Suprapubic skin (tissue), 4 donors: Measurements from ENCODE around the gene PDE3B. TPM values are rescaled to one million over a fixed set of nuclear protein-coding genes. Genes with fewer than 3 reads are reported as not detected.

Source experiments
- DNase-seq, 2 donors: peaks; one replicate each; pipeline ENCODE4 v3.0.0-alpha.2; 2019; ENCODE audit warnings: low spot score in 2 of 2
- H3K27ac ChIP-seq: fragments of 200-600 bp; sonication (generic); one replicate; pipeline ENCODE4 v1.5.1; 2019
- H3K27me3 ChIP-seq: fragments of 200-600 bp; sonication (generic); one replicate; pipeline ENCODE4 v1.5.1; 2019
- H3K36me3 ChIP-seq: fragments of 200-600 bp; sonication (generic); one replicate; pipeline ENCODE4 v1.5.1; 2019
- H3K4me1 ChIP-seq: fragments of 200-600 bp; sonication (generic); one replicate; pipeline ENCODE4 v1.5.1; 2019
- H3K4me3 ChIP-seq: fragments of 200-600 bp; sonication (generic); one replicate; pipeline ENCODE4 v1.5.1; 2019; ENCODE audit warnings: mild to moderate bottlenecking
- H3K9me3 ChIP-seq: fragments of 200-600 bp; sonication (generic); one replicate; pipeline ENCODE4 v1.5.1; 2019
- EP300 ChIP-seq: sonication (generic); formaldehyde crosslinking; IDR thresholded peaks from one replicate; pipeline ENCODE4 v1.6.1; 2017; ENCODE audit warnings: antibody characterized with exemption
- POLR2A ChIP-seq, 2 donors: fragments of 450-650 bp; IDR thresholded peaks; one replicate each; pipeline ENCODE4 v1.6.1; 2017; ENCODE audit warnings: antibody characterized with exemption in 2 of 2, mild to moderate bottlenecking in 2 of 2, moderate library complexity in 2 of 2
- POLR2AphosphoS5 ChIP-seq, 3 donors: sonication (generic); formaldehyde crosslinking; IDR thresholded peaks; one replicate each; pipeline ENCODE4 v1.6.1; 2017; ENCODE audit warnings: antibody characterized with exemption in 3 of 3
- WGBS: methylation state at CpG from one replicate; pipeline ENCODE4 v1.1.5; 2018; 5-methylcytosine and 5-hydroxymethylcytosine counted together
- total RNA-seq, 4 donors: library from RNA; depleted of rRNA; stranded (reverse); fragments of >200 nt; gene quantifications; one replicate each; pipeline ENCODE4 v1.1.0, GENCODE V29; 2016
- TF ChIP-seq, protein P1 (sequence below), 2 donors: fragments of 200-600 bp in 1 of 2; fragments of 450-650 bp in 1 of 2; sonication (generic) in 1 of 2; IDR thresholded peaks; one replicate each; pipeline ENCODE4 v1.5.1; 2016 to 2019; ENCODE audit warnings: antibody characterized with exemption in 2 of 2, mild to moderate bottlenecking in 1 of 2, moderate library complexity in 1 of 2

Gene PDE3B
- total RNA-seq, 4 donors from 2014 or later, result 1.9 to 6.8 (median 2.7) TPM

DNA sequence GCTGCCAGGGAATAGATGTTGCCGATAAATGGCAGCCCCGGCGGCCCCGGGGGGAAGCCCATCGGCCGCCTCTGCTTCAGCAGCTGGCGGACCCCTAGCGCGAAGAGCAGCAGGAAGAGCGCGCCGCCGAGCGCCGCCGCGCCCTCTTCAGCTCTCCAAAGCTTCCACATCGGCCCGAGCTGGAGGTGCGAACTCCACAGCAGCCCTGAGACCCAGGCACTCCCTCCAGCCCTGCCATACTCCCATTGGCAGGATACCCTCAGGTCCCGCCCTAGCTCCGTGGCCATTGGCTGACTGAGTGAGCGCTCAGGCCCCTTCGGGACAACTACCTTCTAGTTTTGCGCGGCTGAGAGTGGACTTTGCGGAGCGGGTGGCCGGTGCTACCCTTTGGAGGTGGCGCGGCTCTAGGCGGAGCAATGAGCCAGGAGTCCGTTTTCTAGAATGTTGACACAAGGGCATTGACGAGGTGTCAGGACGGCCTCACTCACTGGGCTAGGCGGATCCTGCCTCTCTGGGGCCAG, 248.5 kb downstream of the PDE3B start, which contains the start of gene CYP2R1:
Gene CYP2R1 (minus strand): TSS at position 196 of the 521 bp plus-strand sequence. CDS start 26 bp downstream, at position 170.
- H3K9me3 ChIP-seq, result no peaks in the 10 kb centered on the region
- WGBS, result 0% methylated on average over 7 of the region's 36 CpGs
- H3K4me3 ChIP-seq, result peak within 1 kb of the TSS; percentile 86
- H3K36me3 ChIP-seq, result no peaks in the 10 kb centered on the region
- H3K27me3 ChIP-seq, result no peaks in the 10 kb centered on the region
- peak; percentile 97 for DNase-seq
- TF ChIP-seq POLR2A (IDR thresholded peaks at IDR 0.05) (peak in 1 of 2 donors; percentile 61), POLR2AphosphoS5 (IDR thresholded peaks at IDR 0.05) (peak in 1 of 3 donors; percentile 6)
- TF ChIP-seq, protein P1, sequence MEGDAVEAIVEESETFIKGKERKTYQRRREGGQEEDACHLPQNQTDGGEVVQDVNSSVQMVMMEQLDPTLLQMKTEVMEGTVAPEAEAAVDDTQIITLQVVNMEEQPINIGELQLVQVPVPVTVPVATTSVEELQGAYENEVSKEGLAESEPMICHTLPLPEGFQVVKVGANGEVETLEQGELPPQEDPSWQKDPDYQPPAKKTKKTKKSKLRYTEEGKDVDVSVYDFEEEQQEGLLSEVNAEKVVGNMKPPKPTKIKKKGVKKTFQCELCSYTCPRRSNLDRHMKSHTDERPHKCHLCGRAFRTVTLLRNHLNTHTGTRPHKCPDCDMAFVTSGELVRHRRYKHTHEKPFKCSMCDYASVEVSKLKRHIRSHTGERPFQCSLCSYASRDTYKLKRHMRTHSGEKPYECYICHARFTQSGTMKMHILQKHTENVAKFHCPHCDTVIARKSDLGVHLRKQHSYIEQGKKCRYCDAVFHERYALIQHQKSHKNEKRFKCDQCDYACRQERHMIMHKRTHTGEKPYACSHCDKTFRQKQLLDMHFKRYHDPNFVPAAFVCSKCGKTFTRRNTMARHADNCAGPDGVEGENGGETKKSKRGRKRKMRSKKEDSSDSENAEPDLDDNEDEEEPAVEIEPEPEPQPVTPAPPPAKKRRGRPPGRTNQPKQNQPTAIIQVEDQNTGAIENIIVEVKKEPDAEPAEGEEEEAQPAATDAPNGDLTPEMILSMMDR (IDR thresholded peaks at IDR 0.05), result no peak
- peaks cover 38% of the 10 kb centered on the region for H3K4me1 ChIP-seq
- H3K27ac ChIP-seq, result peak within 1 kb of the TSS; percentile 95

DNA sequence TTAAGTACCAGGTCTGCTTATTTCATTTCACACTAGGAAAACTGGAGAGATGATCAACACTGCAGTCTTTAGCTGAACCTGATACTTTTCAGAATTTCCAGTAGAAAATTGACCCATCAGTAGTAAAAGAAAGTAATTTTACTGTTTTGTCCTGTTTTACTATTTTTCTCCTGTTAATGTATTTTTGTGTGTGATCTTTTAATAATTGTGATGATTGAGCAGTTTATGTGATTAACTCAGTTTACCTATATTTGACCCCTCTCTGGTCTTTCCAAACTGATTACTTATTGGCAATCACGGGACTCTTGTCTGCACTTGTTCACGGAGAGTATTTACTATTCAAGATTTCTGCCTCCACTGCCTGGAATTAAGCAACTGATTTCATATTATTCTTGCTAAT, 249.0 kb downstream of the PDE3B start:
- peak overlapping the region; percentile 95 for H3K27ac ChIP-seq
- TF ChIP-seq POLR2A (IDR thresholded peaks at IDR 0.05), result no peak
- TF ChIP-seq EP300, result no peak
- TF ChIP-seq, protein P1 (IDR thresholded peaks at IDR 0.05), result no peak
- TF ChIP-seq POLR2AphosphoS5 (IDR thresholded peaks at IDR 0.05), result no peak
- no peaks in the 10 kb centered on the region for H3K27me3 ChIP-seq
- no peaks in the 10 kb centered on the region for H3K9me3 ChIP-seq
- no peak for DNase-seq
- H3K36me3 ChIP-seq, result no peaks in the 10 kb centered on the region
- WGBS, result 66% methylated on average over 2 of the region's 2 CpGs
- peak overlapping the region; percentile 86 for H3K4me3 ChIP-seq
- peaks cover 38% of the 10 kb centered on the region for H3K4me1 ChIP-seq

DNA sequence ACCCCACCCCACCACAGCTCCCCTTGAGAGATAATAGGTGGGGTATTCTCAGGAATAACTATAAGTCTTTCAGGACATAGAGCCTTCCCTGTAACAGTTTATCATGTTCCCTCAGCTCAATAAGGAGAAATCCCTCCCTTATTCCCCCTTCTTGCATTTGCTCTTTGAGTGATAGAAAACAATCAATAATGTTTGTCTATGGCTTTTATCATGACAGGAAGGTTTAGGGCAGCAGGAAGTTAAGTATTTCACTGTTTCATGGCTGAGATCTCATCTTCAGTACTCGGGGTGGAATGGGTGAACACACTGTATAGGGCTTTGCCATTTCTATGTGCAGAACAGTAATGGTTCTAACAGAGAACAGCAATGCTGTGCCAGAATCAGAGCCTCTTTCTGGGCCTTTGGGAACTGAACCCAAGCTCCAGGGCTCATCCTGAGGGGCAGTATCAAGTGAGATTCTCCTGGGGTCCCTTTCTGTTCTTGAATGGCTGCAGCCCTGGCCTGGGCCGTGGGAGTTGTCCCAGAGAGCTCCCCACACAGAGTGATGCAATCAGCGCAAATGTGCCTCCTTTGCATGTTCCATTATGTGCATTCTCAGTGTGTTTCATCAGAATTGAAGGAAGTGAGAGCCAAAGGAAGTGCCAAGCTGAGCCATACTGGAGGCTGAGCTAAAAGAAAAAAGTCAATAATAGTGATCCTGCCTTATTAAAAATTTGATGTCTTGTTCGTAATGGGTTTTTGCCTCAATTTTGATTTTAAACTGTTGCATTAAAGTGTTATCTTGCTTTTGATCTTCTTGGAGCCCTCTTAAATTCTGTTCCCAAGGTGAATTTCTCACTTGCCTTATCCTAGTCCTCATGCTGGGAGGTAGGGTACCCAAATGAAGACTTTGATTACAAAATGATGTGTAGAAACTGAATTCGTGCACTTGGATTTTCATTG, 251.3 kb downstream of the PDE3B start:
- peak in 1 of 2 donors; percentile 65 for DNase-seq
- Histone ChIP-seq H3K9me3 (no peaks in the 10 kb centered on the region), H3K27ac (no peak overlapping the region), H3K27me3 (no peaks in the 10 kb centered on the region), H3K4me3 (no peak overlapping the region), H3K36me3 (no peaks in the 10 kb centered on the region), H3K4me1 (peaks cover 19% of the 10 kb centered on the region)
- TF ChIP-seq POLR2AphosphoS5 (IDR thresholded peaks at IDR 0.05), result no peak
- 58% methylated on average over 5 of the region's 5 CpGs for WGBS

DNA sequence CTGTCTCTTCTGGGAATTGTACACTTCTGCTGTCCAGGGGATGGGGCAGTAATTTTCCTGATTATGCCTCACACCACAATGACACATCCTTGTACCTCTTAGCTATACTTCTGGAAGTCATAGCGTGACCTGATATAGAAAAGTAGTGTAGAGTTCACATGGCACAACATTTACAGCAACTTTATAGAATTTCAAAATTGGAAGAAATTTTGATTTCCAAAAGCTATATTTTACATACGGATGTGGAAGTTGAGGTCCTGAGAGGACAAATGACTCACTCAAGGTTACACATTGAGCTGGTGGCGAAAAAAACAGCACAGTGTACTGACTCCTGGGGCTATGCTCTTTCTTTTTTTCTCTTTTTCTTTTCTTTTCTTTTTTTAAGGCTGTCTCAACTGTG, 254.8 kb downstream of the PDE3B start:
- Histone ChIP-seq H3K27me3 (no peaks in the 10 kb centered on the region), H3K4me3 (no peak overlapping the region), H3K27ac (no peak overlapping the region), H3K9me3 (no peaks in the 10 kb centered on the region), H3K36me3 (no peaks in the 10 kb centered on the region), H3K4me1 (peaks cover 3% of the 10 kb centered on the region)
- 91% methylated on average over 3 of the region's 3 CpGs for WGBS
- TF ChIP-seq, protein P1 (IDR thresholded peaks at IDR 0.05), result no peak
- TF ChIP-seq EP300, result no peak
- no peak for TF ChIP-seq POLR2A (IDR thresholded peaks at IDR 0.05)
- TF ChIP-seq POLR2AphosphoS5 (IDR thresholded peaks at IDR 0.05), result no peak
- DNase-seq, result no peak

DNA sequence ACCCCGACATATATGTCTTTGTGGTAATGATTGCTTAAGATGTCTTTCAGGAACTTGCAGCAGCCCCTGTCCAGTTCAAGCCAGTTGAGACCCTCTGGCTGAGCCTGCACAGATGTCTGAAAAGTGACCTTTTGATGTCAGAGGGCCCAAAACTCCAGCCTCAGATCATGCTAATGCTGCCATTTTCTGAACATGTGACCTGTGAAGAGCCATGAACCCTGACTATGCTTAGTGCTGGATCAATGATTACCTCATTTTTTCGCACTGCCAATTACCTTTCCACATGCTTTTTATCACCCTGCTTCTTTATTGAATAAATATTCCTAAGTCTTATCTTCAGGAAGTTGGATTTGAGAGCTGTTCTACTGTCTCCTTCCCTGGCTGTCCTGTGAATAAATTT, 255.3 kb downstream of the PDE3B start:
- Histone ChIP-seq H3K4me1 (peaks cover 3% of the 10 kb centered on the region), H3K9me3 (no peaks in the 10 kb centered on the region), H3K4me3 (no peak overlapping the region), H3K27ac (no peak overlapping the region), H3K27me3 (no peaks in the 10 kb centered on the region), H3K36me3 (no peaks in the 10 kb centered on the region)
- no peak for DNase-seq
- TF ChIP-seq, protein P1 (IDR thresholded peaks at IDR 0.05), result no peak
- TF ChIP-seq POLR2A (IDR thresholded peaks at IDR 0.05) (no peak), POLR2AphosphoS5 (IDR thresholded peaks at IDR 0.05) (no peak), EP300 (no peak)
- WGBS, result 90% methylated on average over 2 of the region's 2 CpGs
